IPS DF 6.9 (cell line): Measurements from ENCODE around the gene SLC7A6OS.
A peak's percentile ranks its signal among the peaks of the same experiment; 100 is the strongest.

Source experiments
- DNase-seq: peaks from one replicate; pipeline ENCODE4 v3.0.0-alpha.2; 2013; ENCODE audit warnings: low read depth, low spot score
- H3K27ac ChIP-seq: one replicate; pipeline ENCODE4 v1.5.1; 2013; ENCODE audit warnings: low read length, control low read depth
- H3K27me3 ChIP-seq: 2 replicates; pipeline ENCODE4 v1.6.1; 2013; ENCODE audit warnings: mild to moderate bottlenecking, low read length; ENCODE audit not compliant: control insufficient read depth, insufficient read depth
- H3K36me3 ChIP-seq: 2 replicates; pipeline ENCODE4 v1.6.1; 2013; ENCODE audit warnings: low read length; ENCODE audit not compliant: control insufficient read depth, insufficient read depth
- H3K4me1 ChIP-seq: 2 replicates; pipeline ENCODE4 v1.6.1; 2013; ENCODE audit warnings: low read length; ENCODE audit not compliant: control insufficient read depth, insufficient read depth
- H3K4me3 ChIP-seq: 2 replicates; pipeline ENCODE4 v1.5.1; 2013; ENCODE audit warnings: mild to moderate bottlenecking, low read length
- H3K9me3 ChIP-seq: 2 replicates; pipeline ENCODE4 v1.6.1; 2013; ENCODE audit warnings: low read length, inconsistent platforms; ENCODE audit not compliant: control insufficient read depth, insufficient read depth
- WGBS: extraction: QIAGEN DNeasy Blood & Tissue Kit; methylation state at CpG from one replicate; pipeline ENCODE4 v1.1.7; 2013; ENCODE audit warnings: mixed read lengths, missing lambda C conversion rate; ENCODE audit not compliant: insufficient read length, insufficient coverage; 5-methylcytosine and 5-hydroxymethylcytosine counted together

The SLC7A6OS gene

DNA sequence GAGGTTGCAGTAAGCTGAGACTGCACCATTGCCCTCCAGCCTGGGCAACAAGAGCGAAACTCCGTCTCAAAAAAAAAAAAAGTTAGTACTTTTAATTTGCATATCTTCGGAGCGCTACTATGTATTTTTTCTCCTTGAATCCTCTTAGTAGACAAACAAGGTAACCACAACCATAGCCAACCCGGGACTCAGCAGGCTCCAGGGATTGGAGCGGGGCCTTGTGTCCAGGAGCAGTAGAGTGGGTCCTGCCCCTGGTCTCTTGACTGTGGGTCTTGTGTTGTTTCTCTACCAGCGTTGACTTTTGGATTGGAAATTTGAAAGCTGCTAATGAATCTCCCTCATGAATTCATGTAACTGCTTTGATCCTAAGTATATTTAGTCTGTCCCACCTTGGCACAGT is 32.4 kb upstream of the SLC7A6OS start:
- Histone ChIP-seq H3K9me3 (no peaks in the 10 kb centered on the region), H3K4me3 (no peak overlapping the region), H3K36me3 (peaks cover 17% of the 10 kb centered on the region), H3K27ac (no peak overlapping the region), H3K27me3 (no peaks in the 10 kb centered on the region), H3K4me1 (no peaks in the 10 kb centered on the region)
- DNase-seq: no peak
- no CpG with 5 or more reads among the region's 7 CpGs for WGBS

- Histone ChIP-seq H3K9me3 (no peaks in the 10 kb centered on the region), H3K27ac (no peak overlapping the region), H3K27me3 (no peaks in the 10 kb centered on the region), H3K4me1 (no peaks in the 10 kb centered on the region), H3K4me3 (no peak overlapping the region), H3K36me3 (peaks cover 22% of the 10 kb centered on the region)
- no CpG with 5 or more reads among the region's 7 CpGs for WGBS
- DNase-seq: no peak
These were observed 31.9 kb upstream of the SLC7A6OS start for GRCh38 chr16:68342620-68343019.

GRCh38 chr16:68339214-68339613 is 28.5 kb upstream of the SLC7A6OS start:
- no CpG with 5 or more reads among the region's 13 CpGs for WGBS
- Histone ChIP-seq H3K9me3 (no peaks in the 10 kb centered on the region), H3K4me1 (no peaks in the 10 kb centered on the region), H3K27ac (no peak overlapping the region), H3K36me3 (peaks cover 16% of the 10 kb centered on the region), H3K4me3 (no peak overlapping the region), H3K27me3 (no peaks in the 10 kb centered on the region)
- no peak for DNase-seq

- Histone ChIP-seq H3K36me3 (peaks cover 16% of the 10 kb centered on the region), H3K4me3 (no peak overlapping the region), H3K9me3 (no peaks in the 10 kb centered on the region), H3K27me3 (no peaks in the 10 kb centered on the region), H3K27ac (no peak overlapping the region), H3K4me1 (no peaks in the 10 kb centered on the region)
- WGBS: no CpG with 5 or more reads among the region's 16 CpGs
- DNase-seq: no peak
These were observed 27.8 kb upstream of the SLC7A6OS start for GRCh38 chr16:68338326-68339119.

DNA sequence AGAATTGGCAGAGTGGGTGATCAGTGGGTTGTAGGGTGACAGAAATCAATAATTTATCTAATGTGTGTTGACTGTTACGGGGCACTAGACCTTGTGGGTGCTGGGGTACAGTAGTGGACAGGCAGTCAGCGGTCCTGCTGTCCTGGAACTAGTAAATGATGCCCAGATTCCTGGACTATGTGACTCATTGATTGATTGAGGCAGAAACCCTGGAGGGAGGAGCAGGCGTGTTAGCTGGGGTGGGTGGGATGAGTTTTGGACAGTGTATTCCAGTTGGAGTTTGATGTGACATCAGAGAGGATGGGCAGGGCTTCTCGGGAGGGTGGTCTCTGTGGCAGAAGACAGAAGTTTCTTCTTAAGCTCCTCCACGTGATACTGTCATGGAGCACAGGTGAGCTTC is 24.4 kb upstream of the SLC7A6OS start:
- no peak for DNase-seq
- peaks cover 22% of the 10 kb centered on the region for H3K36me3 ChIP-seq

DNA sequence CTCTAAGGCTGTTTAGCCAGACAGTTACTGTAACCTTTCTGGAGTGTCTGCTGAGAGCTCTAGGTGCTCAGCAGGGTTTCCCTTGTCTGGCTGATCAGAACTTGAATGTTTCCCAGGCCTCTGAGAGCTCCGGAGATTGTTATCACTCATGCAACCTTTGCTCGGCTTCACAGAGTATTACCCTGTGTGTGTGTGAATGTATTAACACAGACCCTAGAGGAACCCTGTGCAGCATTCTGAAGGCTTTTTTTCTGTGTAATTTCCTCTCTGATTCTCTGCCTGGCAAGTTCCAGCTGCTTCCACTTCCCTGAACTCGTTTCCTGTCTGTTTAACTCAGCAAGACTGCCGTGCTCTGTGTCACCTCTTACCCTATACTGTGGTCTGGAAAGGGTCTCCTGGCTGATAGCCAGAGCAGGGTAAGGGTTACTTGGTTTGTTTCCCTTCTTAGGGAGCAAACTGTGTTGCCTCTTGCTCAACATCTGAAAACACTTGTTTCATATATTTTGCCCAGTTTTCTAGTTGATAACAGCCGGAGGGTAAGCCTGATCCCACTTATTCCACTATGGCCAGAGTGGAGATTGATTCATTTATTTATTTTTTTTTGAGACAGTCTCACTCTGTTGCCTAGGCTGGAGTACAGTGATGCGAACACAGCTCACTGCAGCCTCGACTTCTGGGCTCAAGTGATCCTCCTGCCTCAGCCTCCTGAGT is 21.8 kb upstream of the SLC7A6OS start:
- no peak overlapping the region for H3K4me3 ChIP-seq
- no peak overlapping the region for H3K27ac ChIP-seq
- no peaks in the 10 kb centered on the region for H3K9me3 ChIP-seq
- H3K27me3 ChIP-seq: no peaks in the 10 kb centered on the region
- peaks cover 7% of the 10 kb centered on the region for H3K36me3 ChIP-seq
- DNase-seq: no peak
- whole genome bisulfite sequencing: no CpG with 5 or more reads among the region's 7 CpGs
- no peaks in the 10 kb centered on the region for H3K4me1 ChIP-seq

More for the DNA sequence above, 24.4 kb upstream of the SLC7A6OS start:
- H3K4me3 ChIP-seq: no peak overlapping the region
- H3K4me1 ChIP-seq: no peaks in the 10 kb centered on the region
- no peak overlapping the region for H3K27ac ChIP-seq
- no CpG with 5 or more reads among the region's 5 CpGs for WGBS
- H3K27me3 ChIP-seq: no peaks in the 10 kb centered on the region
- no peaks in the 10 kb centered on the region for H3K9me3 ChIP-seq

DNA sequence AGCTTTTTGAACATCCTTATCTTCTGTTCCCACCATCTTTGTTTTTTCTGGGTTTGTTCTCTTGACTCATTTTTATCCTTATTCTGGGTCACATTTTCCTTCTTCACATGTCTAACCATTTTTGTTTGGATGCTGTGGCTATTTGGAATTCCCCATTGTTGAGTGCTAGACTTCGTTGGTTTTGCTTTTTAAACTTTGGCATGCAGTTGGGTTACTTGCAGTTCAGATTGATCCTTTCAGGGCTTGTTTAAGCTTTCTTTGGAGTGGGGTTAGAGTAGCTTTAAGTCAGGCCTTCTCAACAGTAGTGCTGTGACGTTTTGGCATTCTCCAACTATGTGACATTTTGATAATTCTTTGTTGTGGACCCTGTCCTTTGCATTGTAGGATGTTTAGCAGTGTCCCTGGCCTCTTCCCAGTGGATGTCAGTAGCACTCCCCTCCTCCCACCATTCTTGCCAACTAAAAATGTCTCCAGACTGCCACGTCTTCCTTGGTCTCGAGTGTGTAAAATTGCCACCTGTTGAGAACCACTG is 21.2 kb upstream of the SLC7A6OS start:
- no peak overlapping the region for H3K4me3 ChIP-seq
- no peaks in the 10 kb centered on the region for H3K9me3 ChIP-seq
- H3K27ac ChIP-seq: no peak overlapping the region
- WGBS: no CpG with 5 or more reads among the region's 4 CpGs
- peaks cover 6% of the 10 kb centered on the region for H3K36me3 ChIP-seq
- no peaks in the 10 kb centered on the region for H3K4me1 ChIP-seq
- no peak for DNase-seq
- no peaks in the 10 kb centered on the region for H3K27me3 ChIP-seq

GRCh38 chr16:68328860-68329390 is 18.2 kb upstream of the SLC7A6OS start:
- WGBS: no CpG with 5 or more reads among the region's 3 CpGs
- no peak for DNase-seq
- no peaks in the 10 kb centered on the region for H3K4me1 ChIP-seq
- H3K9me3 ChIP-seq: no peaks in the 10 kb centered on the region
- no peak overlapping the region for H3K27ac ChIP-seq
- no peaks in the 10 kb centered on the region for H3K27me3 ChIP-seq
- H3K4me3 ChIP-seq: no peak overlapping the region
- H3K36me3 ChIP-seq: peaks cover 6% of the 10 kb centered on the region

- peaks cover 6% of the 10 kb centered on the region for H3K36me3 ChIP-seq
- peak; percentile 57 for DNase-seq
- H3K9me3 ChIP-seq: no peaks in the 10 kb centered on the region
- H3K27me3 ChIP-seq: no peaks in the 10 kb centered on the region
- no peaks in the 10 kb centered on the region for H3K4me1 ChIP-seq
- no CpG with 5 or more reads among the region's 13 CpGs for WGBS
- no peak overlapping the region for H3K4me3 ChIP-seq
- no peak overlapping the region for H3K27ac ChIP-seq
These were observed 17.6 kb upstream of the SLC7A6OS start for GRCh38 chr16:68328151-68328859.

DNA sequence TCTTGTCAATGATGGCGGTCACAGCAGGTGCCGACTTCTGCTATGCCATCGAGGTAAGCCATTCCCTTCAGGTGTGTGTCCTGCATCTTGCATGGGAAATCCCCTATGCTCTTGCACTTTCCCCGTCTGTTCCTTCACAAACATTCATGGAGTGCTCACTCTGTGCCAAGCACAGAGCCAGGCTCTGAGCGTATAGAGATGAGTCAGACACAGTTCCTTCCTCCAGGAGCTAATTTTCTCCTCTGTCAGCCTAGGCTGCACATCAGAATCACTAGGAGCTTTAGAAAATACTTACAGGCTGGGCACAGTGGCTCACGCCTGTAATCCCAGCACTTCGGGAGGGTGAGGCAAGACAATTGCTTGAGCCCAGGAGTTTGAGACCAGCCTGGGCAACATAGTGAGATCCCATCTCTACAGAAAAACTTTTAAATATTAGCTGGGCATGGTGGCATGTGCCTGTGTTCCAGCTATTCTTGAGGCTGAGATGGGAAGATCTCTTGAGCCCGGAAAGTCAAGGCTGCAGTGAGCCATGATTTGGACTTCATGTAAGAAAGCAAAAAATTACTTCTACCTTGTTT is 14.1 kb upstream of the SLC7A6OS start:
- no peaks in the 10 kb centered on the region for H3K36me3 ChIP-seq
- no peaks in the 10 kb centered on the region for H3K27me3 ChIP-seq

More for the DNA sequence above, 14.1 kb upstream of the SLC7A6OS start:
- no peak for DNase-seq
- H3K9me3 ChIP-seq: no peaks in the 10 kb centered on the region
- WGBS: no CpG with 5 or more reads among the region's 8 CpGs
- no peak overlapping the region for H3K27ac ChIP-seq
- no peaks in the 10 kb centered on the region for H3K4me1 ChIP-seq
- no peak overlapping the region for H3K4me3 ChIP-seq
